ENCODE data around the gene EMX1.

The EMX1 gene

GRCh38 chr2:72935611-72935957 lies 18.3 kb downstream of the EMX1 start:
- DNase-seq (ENCODE audit: extremely low read depth, low read depth) = no peak
- no peak overlapping the region for H3K4me3 ChIP-seq (replicated peaks; ENCODE audit: low read depth, low read length)
- no peak for TF ChIP-seq CTCF (IDR thresholded peaks at IDR 0.05; ENCODE audit: low read depth, low read length, missing control alignments)

DNA sequence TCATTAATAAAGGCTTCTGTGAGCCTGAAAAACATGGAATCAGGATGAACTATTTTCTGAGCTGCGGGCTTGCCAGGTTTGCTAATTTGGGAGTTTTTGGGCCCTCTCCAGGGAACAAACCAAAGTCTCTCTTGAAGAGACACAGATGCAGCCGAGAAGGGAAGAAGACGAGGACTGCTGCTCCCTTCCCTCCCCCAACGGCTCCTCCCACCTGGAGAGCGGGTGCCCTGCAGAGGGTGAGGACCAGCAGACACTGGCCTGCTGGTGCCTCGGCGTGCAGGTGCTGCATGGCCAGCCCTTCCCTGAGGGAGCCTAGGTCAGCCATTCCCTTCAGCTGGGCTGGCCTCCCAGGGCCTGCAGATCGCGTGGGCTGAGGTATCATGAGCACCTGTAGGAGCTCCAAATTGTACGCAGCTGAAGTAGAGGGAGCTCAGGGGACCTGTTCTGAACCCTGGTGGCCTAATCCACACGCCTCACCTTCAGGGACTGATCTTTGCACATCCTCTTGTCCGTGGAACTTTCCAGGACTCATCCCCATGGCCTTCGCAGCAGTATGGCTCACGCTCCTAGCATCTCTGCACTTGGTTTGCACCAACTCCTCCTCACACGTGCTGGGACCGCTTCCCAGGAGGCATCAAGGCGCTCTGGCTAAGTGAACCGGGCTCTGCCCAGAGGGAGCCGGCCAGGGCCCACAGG lies 19.5 kb downstream of the EMX1 start:
- TF ChIP-seq CTCF (IDR thresholded peaks at IDR 0.05; ENCODE audit: low read depth, low read length, missing control alignments) = no peak
- H3K4me3 ChIP-seq (replicated peaks; ENCODE audit: low read depth, low read length) = no peak overlapping the region
- DNase-seq (ENCODE audit: extremely low read depth, low read depth) = no peak

DNA sequence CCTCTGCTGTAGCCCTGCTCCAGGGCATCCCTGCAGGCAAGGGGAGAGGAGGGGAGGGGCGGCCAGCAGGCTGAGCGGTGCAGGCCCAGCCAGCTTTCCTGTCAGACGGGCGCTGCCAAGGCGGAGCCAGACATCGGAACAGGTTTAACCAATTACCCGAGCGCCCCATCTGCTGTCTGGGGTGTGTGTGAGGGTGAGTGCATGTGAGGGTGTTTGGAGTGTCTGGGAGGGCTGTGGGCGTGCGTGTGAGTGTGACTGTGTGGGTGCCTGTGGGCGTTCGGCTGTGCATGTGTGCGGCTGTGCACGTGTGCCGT lies 20.0 kb downstream of the EMX1 start:
- DNase-seq (ENCODE audit: extremely low read depth, low read depth) = peak; percentile 22
- H3K4me3 ChIP-seq (replicated peaks; ENCODE audit: low read depth, low read length) = no peak overlapping the region
- TF ChIP-seq CTCF (IDR thresholded peaks at IDR 0.05; ENCODE audit: low read depth, low read length, missing control alignments) = no peak

DNA sequence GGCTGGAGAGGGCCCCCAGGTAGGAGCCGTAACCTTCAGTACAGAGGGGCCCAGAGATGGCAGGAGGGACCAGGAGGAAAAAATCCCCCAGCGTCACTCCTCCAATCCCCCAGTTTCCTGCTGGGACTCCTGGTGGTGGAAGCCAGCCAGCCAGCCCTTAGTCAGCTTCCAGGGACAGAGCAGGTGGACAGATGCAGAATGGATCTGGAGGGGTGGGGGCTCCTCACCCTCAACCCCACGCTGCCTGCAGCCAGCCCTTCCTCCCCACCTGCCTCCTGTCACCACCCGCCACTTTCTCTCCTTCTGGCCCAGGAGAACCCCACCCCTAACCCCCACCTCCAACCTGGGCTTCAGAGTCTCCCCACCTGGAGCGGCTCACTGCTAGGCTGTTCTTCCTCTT lies 21.1 kb downstream of the EMX1 start:
- no peak overlapping the region for H3K4me3 ChIP-seq (replicated peaks; ENCODE audit: low read depth, low read length)
- no peak for TF ChIP-seq CTCF (IDR thresholded peaks at IDR 0.05; ENCODE audit: low read depth, low read length, missing control alignments)
- no peak for DNase-seq (ENCODE audit: extremely low read depth, low read depth)

DNA sequence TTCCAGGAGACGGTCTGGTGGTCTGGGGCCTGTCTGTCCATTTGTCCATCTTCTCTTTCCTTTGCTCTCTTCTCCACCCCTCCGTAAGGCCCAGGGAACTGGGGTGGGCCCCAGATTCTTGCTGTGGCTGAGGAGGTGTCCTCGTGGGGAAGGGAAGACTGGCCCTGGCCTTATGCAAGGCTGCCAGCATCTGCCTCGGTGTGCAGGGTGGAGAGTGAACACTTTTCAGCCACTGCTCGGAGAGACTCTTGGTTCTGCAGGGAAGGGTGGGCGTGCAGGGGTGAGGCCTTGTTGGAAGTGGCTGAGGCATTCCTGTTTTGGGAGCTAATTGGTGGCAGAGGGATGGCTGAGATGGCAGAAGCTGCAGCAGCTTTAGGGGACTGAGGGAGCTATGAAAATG lies 23.0 kb downstream of the EMX1 start:
- H3K4me3 ChIP-seq (replicated peaks; ENCODE audit: low read depth, low read length) = no peak overlapping the region
- no peak for DNase-seq (ENCODE audit: extremely low read depth, low read depth)
- no peak for TF ChIP-seq CTCF (IDR thresholded peaks at IDR 0.05; ENCODE audit: low read depth, low read length, missing control alignments)

GRCh38 chr2:72940786-72941185 lies 23.5 kb downstream of the EMX1 start:
- DNase-seq (ENCODE audit: extremely low read depth, low read depth) = no peak
- no peak overlapping the region for H3K4me3 ChIP-seq (replicated peaks; ENCODE audit: low read depth, low read length)
- no peak for TF ChIP-seq CTCF (IDR thresholded peaks at IDR 0.05; ENCODE audit: low read depth, low read length, missing control alignments)

DNA sequence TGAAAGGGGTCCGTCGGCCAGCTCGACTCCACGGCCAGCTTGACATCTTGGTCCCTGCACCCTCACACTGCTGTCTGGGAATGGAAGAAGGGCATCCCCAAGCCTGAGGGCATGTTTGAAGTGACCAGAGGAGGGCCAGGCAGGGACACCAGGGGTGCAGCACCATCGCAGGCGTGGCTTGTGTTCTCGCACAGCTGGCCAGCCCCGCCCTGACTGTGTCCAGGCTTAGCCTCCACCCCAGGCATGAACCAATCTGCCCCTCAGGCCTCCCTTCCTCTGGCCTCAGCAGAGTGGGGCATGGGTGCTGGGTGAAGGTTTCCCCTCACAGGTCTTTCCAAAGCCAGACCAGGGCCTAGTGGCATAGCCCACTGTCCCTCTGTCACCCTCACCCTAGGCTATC lies 25.0 kb downstream of the EMX1 start:
- DNase-seq (ENCODE audit: extremely low read depth, low read depth) = no peak
- TF ChIP-seq CTCF (IDR thresholded peaks at IDR 0.05; ENCODE audit: low read depth, low read length, missing control alignments) = no peak

More for the DNA sequence above, 25.0 kb downstream of the EMX1 start:
- no peak overlapping the region for H3K4me3 ChIP-seq (replicated peaks; ENCODE audit: low read depth, low read length)
